NCI-H1092 (cell line): Measurements from ENCODE around the gene UBE2I.
"Not testable (repeated sequence)": the region's sequence is repeated elsewhere in the genome, so short reads cannot be mapped to it uniquely, and the experiment has no call there.

Experiments
- DNase-seq: peaks from one replicate; lab custom pipeline; 2025; lab: John Stamatoyannopoulos, UW

Gene UBE2I

GRCh38 chr16:1293921-1294656 lies 15.3 kb upstream of the UBE2I start:
- no peak for DNase-seq

GRCh38 chr16:1295465-1295864 lies 14.0 kb upstream of the UBE2I start:
- DNase-seq, result no peak

- not testable (repeated sequence) for DNase-seq
These were observed 12.8 kb upstream of the UBE2I start for GRCh38 chr16:1296688-1297017.

GRCh38 chr16:1297018-1297696 lies 12.3 kb upstream of the UBE2I start:
- no peak for DNase-seq

- DNase-seq, result no peak
These were observed 11.0 kb upstream of the UBE2I start for GRCh38 chr16:1298406-1298805.

DNA sequence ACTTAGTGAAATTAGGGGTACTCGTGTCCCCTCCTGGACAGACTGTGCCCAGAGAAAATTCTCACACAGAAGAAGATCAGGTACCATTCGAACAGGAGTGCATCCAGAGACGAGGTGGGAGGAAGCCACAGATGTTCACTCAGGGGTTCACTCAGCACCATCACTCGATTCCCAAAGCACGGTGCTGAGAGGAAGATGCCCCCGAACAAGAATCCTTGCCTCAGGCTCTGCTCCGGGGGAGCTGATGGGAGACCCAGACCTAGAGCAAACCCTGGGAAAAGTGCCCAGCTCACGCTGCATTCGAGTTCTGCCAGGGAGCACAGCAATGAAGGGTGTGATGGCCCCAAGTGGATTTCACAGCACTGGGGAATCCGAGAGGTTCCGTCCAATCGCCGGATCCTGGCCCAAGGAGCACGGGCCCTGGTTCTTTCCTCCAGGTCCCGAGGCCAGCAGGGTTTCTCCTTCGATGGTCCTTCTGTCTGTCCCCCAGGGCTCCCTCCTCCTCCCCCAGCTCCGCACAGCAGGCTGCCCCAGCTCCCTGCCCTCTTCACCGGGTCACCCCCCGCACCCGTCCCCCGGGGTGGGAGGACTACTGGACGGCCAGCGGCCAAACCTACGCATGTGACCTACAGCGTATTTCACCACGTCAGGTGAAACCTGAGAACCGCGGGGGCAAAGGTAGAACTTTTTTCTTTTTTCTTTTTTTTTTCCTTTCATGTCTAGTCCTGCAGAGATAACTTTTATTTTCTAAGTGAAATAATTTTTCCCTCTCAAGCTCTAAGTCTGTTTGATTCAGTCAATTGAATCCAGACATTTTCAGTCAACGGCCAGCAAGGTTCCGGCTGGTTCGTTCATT lies 10.2 kb upstream of the UBE2I start:
- DNase-seq, result no peak

- no peak for DNase-seq
These were observed 9.6 kb upstream of the UBE2I start for GRCh38 chr16:1299868-1300203.

GRCh38 chr16:1300664-1301476 lies 8.6 kb upstream of the UBE2I start:
- peak; percentile 13 for DNase-seq

- DNase-seq, result no peak
These were observed 7.9 kb upstream of the UBE2I start for GRCh38 chr16:1301562-1301961.

DNA sequence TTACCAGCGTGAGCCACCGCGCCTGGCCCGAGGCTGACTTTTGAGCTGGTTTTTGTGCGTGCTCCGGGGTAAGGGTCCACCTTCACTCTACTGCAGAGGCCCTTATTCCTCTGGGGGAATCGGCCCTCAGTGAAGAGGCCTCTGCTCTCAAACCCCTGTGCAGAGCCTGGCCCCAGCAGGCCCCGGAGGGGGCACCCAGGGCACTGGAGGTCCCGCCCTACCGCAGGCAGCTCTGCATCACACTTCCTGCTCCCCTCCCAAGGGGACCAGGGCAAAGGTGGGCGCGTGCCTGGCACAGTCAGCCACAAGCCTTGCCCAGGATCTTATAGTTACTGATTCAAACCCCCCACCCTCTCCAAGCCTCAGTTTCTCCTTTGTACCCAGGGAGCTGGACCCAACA lies 3.6 kb upstream of the UBE2I start:
- DNase-seq, result no peak

- no peak for DNase-seq
These were observed 3.1 kb upstream of the UBE2I start for GRCh38 chr16:1306334-1306733.

DNA sequence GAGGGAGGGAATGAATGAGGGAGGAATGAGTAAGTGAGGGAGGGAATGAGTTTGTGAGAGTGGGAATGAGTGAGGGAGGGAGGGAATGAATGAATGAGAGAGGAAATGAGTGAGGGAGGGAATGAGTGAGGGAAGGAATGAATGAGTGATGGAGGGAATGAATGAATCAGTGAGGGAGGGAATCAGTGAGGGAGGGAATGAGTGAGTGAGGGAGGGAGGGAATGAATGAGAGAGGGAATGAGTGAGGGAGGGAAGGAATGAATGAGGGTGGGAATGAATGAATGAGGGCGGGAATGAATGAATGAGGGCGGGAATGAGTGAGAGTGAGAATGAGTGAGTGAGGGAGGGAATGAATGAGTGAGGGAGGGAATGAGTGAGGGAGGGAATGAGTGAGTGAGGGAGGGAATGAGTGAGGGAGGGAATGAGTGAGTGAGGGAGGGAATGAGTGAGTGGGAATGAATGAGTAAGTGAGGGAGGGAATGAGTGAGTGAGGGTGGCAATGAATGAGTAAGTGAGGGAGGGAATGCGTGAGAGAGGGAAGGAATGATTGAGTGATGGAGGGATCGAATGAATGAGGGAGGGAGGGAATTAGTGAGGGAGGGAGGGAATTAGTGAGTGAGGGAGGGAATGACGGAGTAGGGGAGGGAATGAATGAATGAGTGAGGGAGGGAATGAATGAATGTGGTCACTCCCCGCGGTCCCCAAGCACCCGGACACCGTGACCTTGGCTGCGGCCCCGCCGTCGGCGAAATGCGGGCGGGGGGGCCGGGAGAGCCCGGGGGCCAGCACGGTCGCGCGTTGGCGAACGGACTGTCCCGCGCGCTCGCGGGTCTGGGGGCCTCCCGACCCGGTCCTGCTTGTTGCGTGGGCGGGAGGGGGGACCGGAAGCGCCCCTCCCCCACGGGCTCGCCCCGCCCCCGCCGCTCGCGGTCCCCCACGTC lies 1.1 kb upstream of the UBE2I start:
- no peak for DNase-seq

- no peak for DNase-seq
These were observed 724 bp downstream of the UBE2I start for GRCh38 chr16:1309888-1310831.

GRCh38 chr16:1310832-1311200 lies 1.4 kb downstream of the UBE2I start:
- DNase-seq, result no peak

- no peak for DNase-seq
These were observed 1.8 kb downstream of the UBE2I start for GRCh38 chr16:1311212-1311737.

GRCh38 chr16:1311738-1312466 lies 2.5 kb downstream of the UBE2I start:
- no peak for DNase-seq

DNA sequence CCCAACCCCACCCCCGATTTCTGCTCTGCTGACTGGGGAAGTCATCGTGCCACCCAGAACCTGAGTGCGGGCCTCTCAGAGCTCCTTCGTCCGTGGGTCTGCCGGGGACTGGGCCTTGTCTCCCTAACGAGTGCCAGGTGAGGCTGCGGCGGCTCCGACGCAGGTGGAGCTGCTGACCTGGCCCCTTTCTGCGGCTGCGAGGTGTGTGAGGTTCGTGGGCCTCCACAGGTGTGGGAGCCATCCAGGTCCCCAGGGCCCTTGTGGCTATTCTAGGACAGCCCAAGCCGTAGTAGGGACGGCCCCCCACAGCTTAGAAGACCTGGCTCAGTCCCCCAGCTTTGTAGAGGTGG lies 3.0 kb downstream of the UBE2I start:
- DNase-seq, result no peak

- no peak for DNase-seq
These were observed 3.5 kb downstream of the UBE2I start for GRCh38 chr16:1312903-1313302.

DNA sequence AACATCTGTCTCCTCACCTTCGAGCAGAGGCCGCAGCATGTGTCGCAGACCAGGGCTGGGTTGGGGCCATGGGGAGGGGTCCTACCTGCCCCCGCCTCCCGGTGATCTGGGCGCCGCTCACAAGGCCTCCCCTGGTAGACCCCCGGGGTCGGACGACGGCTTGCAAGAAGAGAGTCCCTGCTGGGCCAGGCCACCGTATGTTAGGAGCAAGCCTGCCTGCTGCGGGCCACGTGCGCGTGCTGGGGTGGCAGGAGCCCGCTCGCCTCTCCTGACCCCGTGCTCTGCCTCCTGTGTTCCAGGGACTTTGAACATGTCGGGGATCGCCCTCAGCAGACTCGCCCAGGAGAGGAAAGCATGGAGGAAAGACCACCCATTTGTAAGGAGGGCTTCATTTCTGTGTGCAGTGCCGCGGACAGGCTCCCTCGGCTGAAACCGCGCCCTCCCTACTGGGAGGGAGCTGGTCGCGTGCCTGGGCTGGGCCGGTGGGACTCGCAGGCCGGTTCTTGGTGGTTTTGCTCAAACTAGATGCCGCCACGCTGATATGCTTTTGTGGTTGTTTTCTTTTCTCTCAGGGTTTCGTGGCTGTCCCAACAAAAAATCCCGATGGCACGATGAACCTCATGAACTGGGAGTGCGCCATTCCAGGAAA lies 4.4 kb downstream of the UBE2I start:
- no peak for DNase-seq
